Cardiac fibroblast (primary cell): ENCODE results near the gene DBNDD2.

ENCODE experiments used
- DNase-seq, 2 donors: peaks; one replicate each; pipeline versions ENCODE4 v3.0.0 to v3.0.0-alpha.2; 2010; ENCODE audit warnings: low read depth in 2 of 2
- H3K4me3 ChIP-seq, 2 donors: replicated peaks in 1 of 2; 1 replicate in 1 of 2; 2 replicates in 1 of 2; pipeline ENCODE4 v1.5.1; 2011; ENCODE audit warnings: low read depth in 2 of 2, low read length in 2 of 2, mild to moderate bottlenecking in 2 of 2, moderate library complexity in 1 of 2
- CTCF ChIP-seq: IDR thresholded peaks from one replicate; pipeline ENCODE4 v1.5.1; 2011; ENCODE audit warnings: low read depth, mild to moderate bottlenecking, low read length, inconsistent platforms

The DBNDD2 gene

GRCh38 chr20:45405571-45406259 lies 2.4 kb upstream of the DBNDD2 start:
- H3K4me3 ChIP-seq = peak overlapping the region; percentile 60 to 63
- TF ChIP-seq CTCF = no peak
- DNase-seq = peak in 1 of 2 donors; percentile 22

DNA sequence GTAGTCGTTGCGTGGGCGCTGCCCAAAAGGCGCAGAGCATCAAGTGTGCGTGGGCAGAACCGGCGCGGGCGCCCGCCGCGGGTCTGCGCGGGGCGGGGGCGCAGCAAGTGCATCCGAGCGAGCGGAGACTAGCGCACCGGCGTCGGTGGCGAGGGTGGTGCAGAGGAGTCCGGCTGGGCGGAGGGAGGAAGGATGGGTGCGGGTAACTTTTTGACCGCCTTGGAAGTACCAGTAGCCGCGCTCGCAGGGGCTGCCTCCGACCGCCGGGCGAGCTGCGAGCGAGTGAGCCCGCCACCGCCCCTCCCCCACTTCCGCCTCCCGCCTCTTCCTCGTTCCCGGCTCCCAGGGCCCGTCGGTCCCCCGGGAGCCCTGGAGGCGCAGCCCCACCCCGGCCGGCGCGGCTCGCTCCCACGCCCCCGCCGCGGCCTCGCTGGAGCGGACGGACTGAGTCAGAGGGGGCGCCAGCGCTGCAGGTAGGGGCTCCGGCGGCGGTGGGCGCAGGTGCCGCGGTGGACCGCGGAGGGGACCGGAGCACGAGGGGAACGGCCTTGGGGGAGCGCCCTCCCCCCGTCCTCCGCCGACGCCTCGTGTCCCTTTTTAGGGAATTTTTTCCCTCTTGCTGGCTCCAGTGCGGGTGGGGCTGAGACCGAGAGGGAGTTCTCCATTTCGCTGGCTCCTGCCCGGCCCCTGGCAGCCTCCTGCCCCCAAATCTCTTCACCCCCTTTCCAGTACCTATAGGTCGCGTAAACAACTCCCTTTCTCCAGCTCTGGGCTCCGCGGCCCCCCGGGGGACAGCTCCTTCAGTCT lies 1.6 kb upstream of the DBNDD2 start:
- no peak for TF ChIP-seq CTCF
- H3K4me3 ChIP-seq = peak overlapping the region; percentile 60 to 63
- peak; percentile 47 for DNase-seq

- peak overlapping the region; percentile 60 to 63 for H3K4me3 ChIP-seq
- no peak for TF ChIP-seq CTCF
- DNase-seq = peak; percentile 32 to 41
Observed at GRCh38 chr20:45407067-45407745, 883 bp upstream of the DBNDD2 start.

DNA sequence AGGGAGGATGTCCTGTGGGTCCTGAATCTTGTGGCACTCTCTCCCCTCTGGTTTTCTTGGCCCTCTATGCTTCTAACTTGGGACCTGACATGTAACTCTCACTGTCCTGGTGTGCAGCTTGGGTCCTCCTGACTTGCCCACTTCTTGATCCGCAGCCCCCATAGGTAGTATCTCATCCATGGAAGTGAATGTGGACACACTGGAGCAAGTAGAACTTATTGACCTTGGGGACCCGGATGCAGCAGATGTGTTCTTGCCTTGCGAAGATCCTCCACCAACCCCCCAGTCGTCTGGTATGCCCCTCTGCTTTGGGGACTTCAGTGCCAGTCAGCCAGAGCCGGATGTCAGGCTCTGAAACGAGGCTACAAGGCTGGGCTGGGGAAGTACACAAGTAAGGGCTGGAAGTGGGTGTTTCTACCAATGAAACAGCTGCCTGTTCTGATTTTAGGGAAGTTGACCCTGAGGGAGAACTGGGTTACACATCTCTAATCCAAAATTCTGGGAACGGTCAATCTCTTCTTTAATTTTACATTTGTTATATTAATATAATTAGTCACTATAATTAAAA lies 641 bp downstream of the DBNDD2 start:
- no peak overlapping the region for H3K4me3 ChIP-seq
- no peak for TF ChIP-seq CTCF
- no peak for DNase-seq

- no peak for DNase-seq
- H3K4me3 ChIP-seq = no peak overlapping the region
- TF ChIP-seq CTCF = no peak
Observed at GRCh38 chr20:45409521-45410272, 1.6 kb downstream of the DBNDD2 start.

DNA sequence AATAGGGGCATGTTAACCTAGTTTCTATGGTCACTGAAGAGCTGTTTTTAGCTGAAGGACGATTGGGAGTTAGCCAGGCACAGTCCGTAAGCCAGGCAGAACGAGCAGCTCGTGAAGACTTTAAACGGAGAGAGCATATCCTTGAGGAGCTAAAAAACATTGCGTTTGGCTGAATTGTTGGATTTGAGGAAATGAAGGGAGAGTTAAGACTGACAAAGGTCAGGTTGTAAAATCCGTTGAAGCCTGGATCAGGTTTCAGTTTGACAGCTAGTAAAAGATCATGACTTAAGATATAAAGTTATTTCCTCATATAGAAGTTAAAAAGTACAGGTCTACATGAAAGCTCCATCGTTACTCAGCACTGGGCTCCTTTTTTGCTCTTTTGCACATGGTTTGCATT lies 2.8 kb downstream of the DBNDD2 start:
- TF ChIP-seq CTCF = no peak
- no peak for DNase-seq

More for the DNA sequence above, 2.8 kb downstream of the DBNDD2 start:
- H3K4me3 ChIP-seq = no peak overlapping the region
